22Rv1 (cell line): ENCODE data around the gene AIFM2.
A peak's percentile ranks its signal among the peaks of the same experiment; 100 is the strongest.

Experiments
- H3K27ac ChIP-seq: fragments of 450-650 bp; 2 replicates; pipeline ENCODE4 v1.5.1; 2017
- CTCF ChIP-seq: fragments of 450-650 bp; IDR thresholded peaks from 2 replicates; pipeline ENCODE4 v1.5.1; 2017; ENCODE audit warnings: mild to moderate bottlenecking
- ZFX ChIP-seq: fragments of 450-650 bp; IDR thresholded peaks from 2 replicates; pipeline ENCODE4 v1.6.1; 2017; ENCODE audit warnings: antibody characterized with exemption, borderline replicate concordance

AIFM2 gene

GRCh38 chr10:70145666-70146488 is 13.3 kb upstream of the AIFM2 start:
- TF ChIP-seq CTCF (peak; percentile 78), ZFX (no peak)
- H3K27ac ChIP-seq: peak overlapping the region; percentile 94

GRCh38 chr10:70145166-70145665 is 12.6 kb upstream of the AIFM2 start:
- TF ChIP-seq CTCF: no peak
- TF ChIP-seq ZFX: no peak
- H3K27ac ChIP-seq: peak overlapping the region; percentile 94

DNA sequence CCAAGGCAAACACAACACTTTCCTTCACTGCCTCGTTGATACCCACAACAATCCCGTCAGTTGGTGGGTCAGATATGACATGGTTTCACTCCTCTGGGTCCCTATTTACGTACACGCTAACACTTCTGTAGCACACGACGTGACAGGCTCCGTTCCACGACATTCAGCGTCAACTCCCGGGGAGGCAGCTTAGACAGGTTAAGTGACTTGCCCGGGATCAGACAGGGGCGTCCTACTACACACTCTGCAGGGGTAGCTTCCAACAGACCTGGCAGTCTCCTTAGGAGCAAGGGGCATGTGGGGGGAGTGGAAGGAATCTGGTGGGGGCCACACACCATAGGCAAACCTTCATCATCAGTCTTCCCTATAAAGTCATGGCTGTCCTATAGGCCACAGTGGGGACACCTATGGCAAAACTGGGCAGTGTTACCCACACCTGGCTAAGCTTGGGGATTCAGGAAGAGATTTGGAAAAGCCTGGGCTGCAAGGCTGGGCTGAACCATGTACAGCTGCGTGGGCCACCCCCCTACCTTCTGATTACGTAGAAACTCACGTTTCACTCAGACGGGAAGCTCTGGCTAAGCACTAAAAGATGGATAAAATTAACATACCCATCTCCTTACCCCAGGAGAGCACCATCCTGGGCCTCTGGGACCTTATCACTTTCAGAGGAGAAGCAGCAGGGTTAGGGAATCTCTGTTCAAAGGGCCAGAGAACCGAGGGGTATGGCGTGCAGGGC is 11.9 kb upstream of the AIFM2 start:
- H3K27ac ChIP-seq: no peak overlapping the region
- TF ChIP-seq ZFX (no peak), CTCF (no peak)

- no peak overlapping the region for H3K27ac ChIP-seq
- no peak for TF ChIP-seq CTCF
- no peak for TF ChIP-seq ZFX
These were observed 9.9 kb upstream of the AIFM2 start for GRCh38 chr10:70142555-70142954.

DNA sequence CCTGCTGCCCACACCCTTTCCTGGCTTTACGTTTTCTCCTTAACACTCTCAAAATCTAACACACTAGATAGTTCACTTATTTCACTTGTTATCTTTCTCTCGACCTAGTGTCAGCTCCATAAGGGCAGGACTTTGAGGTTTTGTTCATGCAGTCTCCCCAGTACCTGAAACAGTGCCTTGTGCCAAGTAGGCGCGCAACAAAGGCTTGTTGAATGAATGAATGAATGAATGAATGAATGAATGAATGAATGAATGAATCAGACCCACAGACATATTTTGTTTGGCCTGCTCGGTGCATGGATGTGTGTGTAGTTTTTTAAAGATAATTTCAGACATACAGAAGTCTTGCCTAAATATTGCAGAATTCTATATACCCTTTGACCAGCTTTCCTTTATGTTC is 7.7 kb upstream of the AIFM2 start:
- H3K27ac ChIP-seq: no peak overlapping the region
- TF ChIP-seq ZFX: no peak
- TF ChIP-seq CTCF: no peak

DNA sequence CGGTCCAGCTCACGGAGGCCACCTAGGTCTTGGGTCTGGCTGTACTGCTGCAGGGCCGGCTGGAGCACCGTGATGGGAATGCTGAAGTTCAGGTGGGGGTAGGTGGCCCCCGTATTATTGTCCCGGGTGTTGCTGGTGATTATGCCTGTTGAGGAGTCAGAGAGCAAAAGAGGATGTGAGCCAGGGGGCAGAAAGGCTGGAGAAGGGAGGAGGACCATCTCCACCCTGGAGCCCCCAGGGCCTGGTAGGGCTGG is 7.3 kb upstream of the AIFM2 start:
- H3K27ac ChIP-seq: no peak overlapping the region
- TF ChIP-seq CTCF (no peak), ZFX (no peak)
